ENCODE data around the gene ENPP1. TPM values are rescaled to one million over a fixed set of nuclear protein-coding genes. Genes with fewer than 3 reads are reported as not detected.

ENPP1 gene
- total and polyA plus RNA-seq, 2 experiments from 2014 or later = 0.84 to 3.1 TPM

GRCh38 chr6:131885237-131885636 is 77.4 kb downstream of the ENPP1 start:
- no peaks in the 10 kb centered on the region for H3K4me1 ChIP-seq (ENCODE audit: low read depth)
- H3K27me3 ChIP-seq = no peaks in the 10 kb centered on the region
- no peaks in the 10 kb centered on the region for H3K36me3 ChIP-seq
- no peak for DNase-seq (ENCODE audit: low read depth in 1 of 2, low spot score in 1 of 2)
- H3K4me3 ChIP-seq = no peak overlapping the region
- no peak overlapping the region for H3K27ac ChIP-seq
- no peaks in the 10 kb centered on the region for H3K9me3 ChIP-seq (ENCODE audit: low read depth)
- TF ChIP-seq, protein P1, sequence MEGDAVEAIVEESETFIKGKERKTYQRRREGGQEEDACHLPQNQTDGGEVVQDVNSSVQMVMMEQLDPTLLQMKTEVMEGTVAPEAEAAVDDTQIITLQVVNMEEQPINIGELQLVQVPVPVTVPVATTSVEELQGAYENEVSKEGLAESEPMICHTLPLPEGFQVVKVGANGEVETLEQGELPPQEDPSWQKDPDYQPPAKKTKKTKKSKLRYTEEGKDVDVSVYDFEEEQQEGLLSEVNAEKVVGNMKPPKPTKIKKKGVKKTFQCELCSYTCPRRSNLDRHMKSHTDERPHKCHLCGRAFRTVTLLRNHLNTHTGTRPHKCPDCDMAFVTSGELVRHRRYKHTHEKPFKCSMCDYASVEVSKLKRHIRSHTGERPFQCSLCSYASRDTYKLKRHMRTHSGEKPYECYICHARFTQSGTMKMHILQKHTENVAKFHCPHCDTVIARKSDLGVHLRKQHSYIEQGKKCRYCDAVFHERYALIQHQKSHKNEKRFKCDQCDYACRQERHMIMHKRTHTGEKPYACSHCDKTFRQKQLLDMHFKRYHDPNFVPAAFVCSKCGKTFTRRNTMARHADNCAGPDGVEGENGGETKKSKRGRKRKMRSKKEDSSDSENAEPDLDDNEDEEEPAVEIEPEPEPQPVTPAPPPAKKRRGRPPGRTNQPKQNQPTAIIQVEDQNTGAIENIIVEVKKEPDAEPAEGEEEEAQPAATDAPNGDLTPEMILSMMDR (IDR thresholded peaks at IDR 0.05; ENCODE audit: low read depth, low read length) = no peak

DNA sequence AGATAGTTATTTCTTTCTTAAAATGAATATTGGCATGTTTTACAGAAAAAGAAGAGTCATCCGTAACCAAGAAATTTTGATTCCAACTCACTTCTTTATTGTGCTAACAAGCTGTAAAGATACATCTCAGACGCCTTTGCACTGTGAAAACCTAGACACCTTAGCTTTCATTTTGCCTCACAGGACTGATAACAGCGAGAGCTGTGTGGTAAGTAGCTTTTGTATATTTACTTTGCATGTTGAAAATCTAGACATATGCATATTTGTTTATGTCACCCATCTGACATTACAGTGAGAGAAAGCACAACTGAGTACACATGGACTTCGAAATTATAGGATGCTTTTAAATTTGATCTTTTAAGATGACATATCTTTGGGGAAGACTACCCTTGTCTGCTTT is 78.7 kb downstream of the ENPP1 start:
- TF ChIP-seq, protein P1 (IDR thresholded peaks at IDR 0.05; ENCODE audit: low read depth, low read length) = no peak
- no peaks in the 10 kb centered on the region for H3K27me3 ChIP-seq
- no peak overlapping the region for H3K4me3 ChIP-seq
- H3K9me3 ChIP-seq (ENCODE audit: low read depth) = no peaks in the 10 kb centered on the region
- no peaks in the 10 kb centered on the region for H3K4me1 ChIP-seq (ENCODE audit: low read depth)
- H3K27ac ChIP-seq = no peak overlapping the region
- no peaks in the 10 kb centered on the region for H3K36me3 ChIP-seq
- no peak for DNase-seq (ENCODE audit: low read depth in 1 of 2, low spot score in 1 of 2)

DNA sequence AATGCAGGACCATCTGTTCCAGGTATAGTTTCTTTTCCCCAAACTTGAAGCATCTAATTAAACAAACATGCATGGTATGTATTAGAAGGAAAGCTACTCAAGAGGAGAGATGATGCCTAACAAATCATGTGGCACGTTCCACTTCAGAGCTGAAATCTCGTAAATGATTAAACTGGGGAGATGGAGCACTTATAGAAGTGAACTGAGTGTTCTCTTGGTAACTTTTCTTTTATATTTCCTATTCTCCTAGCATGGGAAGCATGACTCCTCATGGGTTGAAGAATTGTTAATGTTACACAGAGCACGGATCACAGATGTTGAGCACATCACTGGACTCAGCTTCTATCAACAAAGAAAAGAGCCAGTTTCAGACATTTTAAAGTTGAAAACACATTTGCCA is 82.3 kb downstream of the ENPP1 start:
- no peaks in the 10 kb centered on the region for H3K9me3 ChIP-seq (ENCODE audit: low read depth)
- no peaks in the 10 kb centered on the region for H3K27me3 ChIP-seq
- no peaks in the 10 kb centered on the region for H3K4me1 ChIP-seq (ENCODE audit: low read depth)
- no peak for DNase-seq (ENCODE audit: low read depth in 1 of 2, low spot score in 1 of 2)
- TF ChIP-seq, protein P1 (IDR thresholded peaks at IDR 0.05; ENCODE audit: low read depth, low read length) = no peak
- no peak overlapping the region for H3K4me3 ChIP-seq
- no peaks in the 10 kb centered on the region for H3K36me3 ChIP-seq
- no peak overlapping the region for H3K27ac ChIP-seq

DNA sequence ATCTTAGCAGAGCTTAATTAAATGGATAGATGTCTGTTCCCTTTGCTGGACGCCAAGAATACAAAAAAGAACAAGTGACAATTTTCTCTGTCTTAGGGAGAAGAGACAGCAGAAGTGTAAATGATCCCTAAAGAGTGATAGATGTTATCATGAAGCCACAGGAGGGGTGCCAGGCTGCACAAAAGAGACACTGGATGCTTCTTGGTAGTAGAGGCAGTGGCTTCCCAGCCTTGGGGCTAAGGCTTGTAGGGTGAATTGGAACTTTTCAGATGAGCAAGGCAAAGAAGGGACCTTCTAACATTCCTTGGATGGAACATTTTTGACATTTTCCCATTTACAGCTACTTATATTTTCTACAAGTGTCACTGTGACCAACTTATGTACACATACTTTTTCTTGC is 85.4 kb downstream of the ENPP1 start:
- Histone ChIP-seq H3K36me3 (no peaks in the 10 kb centered on the region), H3K27ac (no peak overlapping the region), H3K27me3 (no peaks in the 10 kb centered on the region), H3K4me1 (ENCODE audit: low read depth) (no peaks in the 10 kb centered on the region), H3K9me3 (ENCODE audit: low read depth) (no peaks in the 10 kb centered on the region), H3K4me3 (no peak overlapping the region)
- TF ChIP-seq, protein P1 (IDR thresholded peaks at IDR 0.05; ENCODE audit: low read depth, low read length) = no peak
- DNase-seq (ENCODE audit: low read depth in 1 of 2, low spot score in 1 of 2) = no peak

DNA sequence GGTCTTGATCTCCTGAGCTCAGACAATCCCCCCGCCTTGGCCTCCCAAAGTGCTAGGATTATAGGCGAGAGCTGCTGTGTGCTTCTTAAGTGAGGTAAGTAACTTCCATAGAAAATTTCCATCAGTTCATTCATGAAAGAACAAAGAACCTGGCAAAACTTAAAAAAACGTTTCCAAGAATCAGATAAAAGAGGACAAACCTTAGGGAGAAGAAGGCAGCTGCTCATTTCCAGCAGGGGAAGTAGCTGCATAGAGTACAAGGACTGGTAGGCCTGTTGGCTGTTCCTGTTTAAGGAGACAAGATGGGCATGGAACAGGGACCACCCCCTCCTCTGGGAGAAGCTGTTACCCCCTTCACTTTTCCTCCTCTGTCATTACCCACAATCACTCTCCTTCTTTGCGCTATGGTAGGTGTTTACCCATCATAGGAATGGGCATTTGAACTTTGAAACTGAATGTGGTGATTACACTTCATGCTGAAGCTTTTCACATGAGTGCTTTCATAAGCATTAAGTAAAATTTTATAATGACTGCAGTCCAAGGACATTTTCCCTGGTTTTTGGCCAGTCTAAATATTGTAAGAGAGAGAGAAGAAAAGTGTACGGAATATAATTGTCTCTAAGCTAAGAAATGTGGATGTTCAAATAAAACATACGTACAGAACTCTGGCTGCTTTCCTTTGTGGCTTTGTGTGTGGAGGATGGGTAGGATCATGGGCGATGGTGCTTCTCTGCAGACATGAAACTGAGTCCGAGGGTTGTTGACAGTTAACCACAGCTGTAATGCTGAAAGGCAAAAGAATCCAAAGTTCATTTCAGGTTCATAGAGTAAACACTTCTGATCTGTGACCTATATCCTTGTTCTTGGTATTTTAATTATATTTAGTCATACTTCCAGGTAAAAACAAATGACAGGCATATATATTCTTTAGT is 86.9 kb downstream of the ENPP1 start:
- Histone ChIP-seq H3K36me3 (no peaks in the 10 kb centered on the region), H3K9me3 (ENCODE audit: low read depth) (no peaks in the 10 kb centered on the region), H3K4me1 (ENCODE audit: low read depth) (no peaks in the 10 kb centered on the region), H3K4me3 (no peak overlapping the region), H3K27me3 (no peaks in the 10 kb centered on the region), H3K27ac (no peak overlapping the region)
- TF ChIP-seq, protein P1 (IDR thresholded peaks at IDR 0.05; ENCODE audit: low read depth, low read length) = no peak
- no peak for DNase-seq (ENCODE audit: low read depth in 1 of 2, low spot score in 1 of 2)

All from cardiac muscle cell (in vitro differentiated cells and primary cell).